H9 (cell line): Measurements from ENCODE around the gene ARPC1B. TPM values are rescaled to one million over a fixed set of nuclear protein-coding genes. Genes with fewer than 3 reads are reported as not detected.
A peak's percentile ranks its signal among the peaks of the same experiment; 100 is the strongest.

Experiments
- DNase-seq: peaks from one replicate; pipeline ENCODE4 v3.0.0-alpha.2; 2017
- H2AFZ ChIP-seq: one replicate; pipeline ENCODE4 v1.6.1; 2013; ENCODE audit warnings: mild to moderate bottlenecking, low read length, control low read depth, moderate library complexity
- H2AK5ac ChIP-seq: 2 replicates; pipeline ENCODE4 v1.6.1; 2013; ENCODE audit warnings: low read length, control low read depth, mixed read lengths; ENCODE audit not compliant: insufficient read length
- H2BK120ac ChIP-seq: one replicate; pipeline ENCODE4 v1.6.1; 2013; ENCODE audit warnings: low read depth, mild to moderate bottlenecking, low read length, control low read depth, inconsistent platforms; ENCODE audit not compliant: poor library complexity, severe bottlenecking
- H2BK12ac ChIP-seq: 2 replicates; pipeline ENCODE4 v1.6.1; 2013; ENCODE audit warnings: low read length, control low read depth, mixed read lengths, low read depth; ENCODE audit not compliant: insufficient read length
- H2BK15ac ChIP-seq: 2 replicates; pipeline ENCODE4 v1.6.1; 2013; ENCODE audit warnings: low read depth, low read length, control low read depth
- H2BK20ac ChIP-seq: one replicate; pipeline ENCODE4 v1.6.1; 2013; ENCODE audit warnings: low read depth, mild to moderate bottlenecking, low read length, control low read depth, inconsistent platforms; ENCODE audit not compliant: poor library complexity, severe bottlenecking
- H2BK5ac ChIP-seq: 2 replicates; pipeline ENCODE4 v1.6.1; 2013; ENCODE audit warnings: low read length, control low read depth, mixed read lengths; ENCODE audit not compliant: insufficient read length
- H3K14ac ChIP-seq: 2 replicates; pipeline ENCODE4 v1.6.1; 2013; ENCODE audit warnings: low read length, control low read depth; ENCODE audit not compliant: insufficient read depth
- H3K18ac ChIP-seq: 2 replicates; pipeline ENCODE4 v1.6.1; 2013; ENCODE audit warnings: low read depth, mild to moderate bottlenecking, mixed read lengths, low read length, control low read depth; ENCODE audit not compliant: insufficient read length
- H3K23ac ChIP-seq: 2 replicates; pipeline ENCODE4 v1.6.1; 2013; ENCODE audit warnings: low read length, control low read depth, mixed read lengths, low read depth; ENCODE audit not compliant: insufficient read length
- H3K23me2 ChIP-seq: 2 replicates; pipeline ENCODE4 v1.6.1; 2013; ENCODE audit warnings: low read depth, mild to moderate bottlenecking, mixed read lengths, low read length, control low read depth; ENCODE audit not compliant: insufficient read length, poor library complexity, severe bottlenecking
- H3K27ac ChIP-seq: 2 replicates; pipeline ENCODE4 v1.5.1; 2013; ENCODE audit warnings: low read length, control low read depth, mixed read lengths, low read depth; ENCODE audit not compliant: insufficient read length
- H3K27me3 ChIP-seq: 2 replicates; pipeline ENCODE4 v1.6.1; 2013; ENCODE audit warnings: low read length, control low read depth, inconsistent platforms; ENCODE audit not compliant: insufficient read depth
- H3K4ac ChIP-seq: 2 replicates; pipeline ENCODE4 v1.6.1; 2013; ENCODE audit warnings: low read depth, mild to moderate bottlenecking, control low read depth, inconsistent platforms, low read length, moderate library complexity
- H3K4me1 ChIP-seq: 2 replicates; pipeline ENCODE4 v1.6.1; 2013; ENCODE audit warnings: low read length, control low read depth, inconsistent platforms; ENCODE audit not compliant: insufficient read depth
- H3K4me2 ChIP-seq: 2 replicates; pipeline ENCODE4 v1.6.1; 2013; ENCODE audit warnings: low read length, control low read depth, mixed read lengths; ENCODE audit not compliant: insufficient read length, insufficient read depth
- H3K56ac ChIP-seq: 2 replicates; pipeline ENCODE4 v1.6.1; 2013; ENCODE audit warnings: low read depth, mild to moderate bottlenecking, mixed read lengths, low read length, control low read depth; ENCODE audit not compliant: insufficient read length
- H3K79me1 ChIP-seq: 2 replicates; pipeline ENCODE4 v1.6.1; 2013; ENCODE audit warnings: low read depth, mild to moderate bottlenecking, moderate library complexity, low read length, control low read depth, inconsistent platforms; ENCODE audit not compliant: insufficient read depth, poor library complexity, severe bottlenecking
- H3K79me2 ChIP-seq: 2 replicates; pipeline ENCODE4 v1.6.1; 2013; ENCODE audit warnings: low read length, control low read depth, inconsistent platforms; ENCODE audit not compliant: insufficient read depth
- H3K9ac ChIP-seq: 2 replicates; pipeline ENCODE4 v1.6.1; 2013; ENCODE audit warnings: low read length, control low read depth, mixed read lengths; ENCODE audit not compliant: insufficient read length; ENCODE audit errors: extremely low read depth
- H3K9me3 ChIP-seq: one replicate; pipeline ENCODE4 v1.6.1; 2013; ENCODE audit warnings: low read depth, low read length, inconsistent platforms; ENCODE audit not compliant: control insufficient read depth
- H3T11ph ChIP-seq: one replicate; pipeline ENCODE4 v1.6.1; 2013; ENCODE audit warnings: mild to moderate bottlenecking, low read length, control low read depth, inconsistent platforms
- H4K20me1 ChIP-seq: one replicate; pipeline ENCODE4 v1.6.1; 2013; ENCODE audit not compliant: control insufficient read depth, insufficient read length, insufficient read depth
- H4K5ac ChIP-seq: 2 replicates; pipeline ENCODE4 v1.6.1; 2013; ENCODE audit warnings: low read depth, mild to moderate bottlenecking, mixed read lengths, low read length, control low read depth; ENCODE audit not compliant: insufficient read length
- H4K8ac ChIP-seq: replicated peaks from 2 replicates; pipeline ENCODE4 v1.6.1; 2013; ENCODE audit warnings: low read length, control low read depth, mixed read lengths, low read depth; ENCODE audit not compliant: insufficient read length
- H4K91ac ChIP-seq: 2 replicates; pipeline ENCODE4 v1.6.1; 2013; ENCODE audit warnings: low read depth, mild to moderate bottlenecking, moderate library complexity, mixed read lengths, low read length, control low read depth; ENCODE audit not compliant: insufficient read length
- H3K27ac Mint-ChIP-seq, 3 experiments: 2 replicates in 2 of 3; 3 replicates in 1 of 3; pipeline ENCODE4 v1.8.0; 2020 to 2021; ENCODE audit warnings: mixed read lengths in 3 of 3, mild to moderate bottlenecking in 1 of 3, moderate library complexity in 1 of 3
- H3K27me3 Mint-ChIP-seq: 2 replicates; pipeline ENCODE4 v1.8.0; 2021; ENCODE audit warnings: low read depth, mild to moderate bottlenecking, moderate library complexity, mixed read lengths
- H3K36me3 Mint-ChIP-seq, 3 experiments: 2 replicates in 2 of 3; 3 replicates in 1 of 3; pipeline ENCODE4 v1.8.0; 2020 to 2021; ENCODE audit warnings: low read depth in 3 of 3, mixed read lengths in 3 of 3; ENCODE audit not compliant: insufficient read depth in 1 of 3
- H3K4me1 Mint-ChIP-seq, 2 experiments: 2 replicates each; pipeline ENCODE4 v1.8.0; 2020; ENCODE audit warnings: mixed read lengths in 2 of 2
- H3K4me3 Mint-ChIP-seq, 2 experiments: 2 replicates in 1 of 2; 3 replicates in 1 of 2; pipeline ENCODE4 v1.8.0; 2020 to 2021; ENCODE audit warnings: mild to moderate bottlenecking in 2 of 2, mixed read lengths in 2 of 2, moderate library complexity in 1 of 2
- H3K9me3 Mint-ChIP-seq, 2 experiments: 2 replicates in 1 of 2; 3 replicates in 1 of 2; pipeline ENCODE4 v1.8.0; 2020; ENCODE audit warnings: mild to moderate bottlenecking in 2 of 2, mixed read lengths in 2 of 2, moderate library complexity in 1 of 2
- CTCF ChIP-seq: fragments of 200-600 bp; sonication (generic); conservative IDR thresholded peaks from 3 replicates; pipeline ENCODE4 v1.8.0; 2021; ENCODE audit warnings: antibody characterized with exemption, mild to moderate bottlenecking
- WGBS: extraction: QIAGEN DNeasy Blood & Tissue Kit; methylation state at CpG from one replicate; pipeline ENCODE4 v1.1.7; 2013; ENCODE audit warnings: missing lambda C conversion rate, low lambda C conversion rate, mixed read lengths; ENCODE audit not compliant: insufficient read length; ENCODE audit errors: extremely low coverage; 5-methylcytosine and 5-hydroxymethylcytosine counted together
- total RNA-seq: library from RNA; stranded (reverse); gene quantifications from 2 replicates; pipeline ENCODE4 v1.2.1, GENCODE V29; 2021

ARPC1B gene
- total RNA-seq, 1 experiment from 2014 or later: 56.3 TPM

- no peak within 1 kb of the TSS for H3K23ac ChIP-seq
- H3K4me2 ChIP-seq: peak within 1 kb of the TSS; percentile 97
These were observed 64.3 kb downstream of the ARPC1B start, which contains the start of the genes CPSF4 and PTCD1 for GRCh38 chr7:99438573-99439480. CPSF4 (plus strand) TSS chr7:99438943; CDS start chr7:99439083, 140 bp downstream. PTCD1 (minus strand) TSS chr7:99438798; CDS start chr7:99435242, 3,556 bp downstream.

More at GRCh38 chr7:99438573-99439480, 64.3 kb downstream of the ARPC1B start, which contains the start of the genes CPSF4 and PTCD1:
- no peak within 1 kb of the TSS for H3K4ac ChIP-seq
- H3K9ac ChIP-seq: peak within 1 kb of the TSS; percentile 86
- peak within 1 kb of the TSS; percentile 98 to 99 for H3K4me3 Mint-ChIP-seq
- peaks cover 3% of the 10 kb centered on the region; the same call in 1 of the 2 replicates for H3K4me1 ChIP-seq
- peak within 1 kb of the TSS; percentile 89 for H3K14ac ChIP-seq
- H2BK20ac ChIP-seq: no peak within 1 kb of the TSS
- no peak within 1 kb of the TSS for H2AK5ac ChIP-seq
- peaks cover 11% of the 10 kb centered on the region; the same call in 1 of the 2 replicates for H3K79me2 ChIP-seq
- H3K4me1 Mint-ChIP-seq: peaks cover 16 to 29% of the 10 kb centered on the region in 2 experiments
- H4K5ac ChIP-seq: no peak within 1 kb of the TSS
- no CpG with 5 or more reads among the region's 89 CpGs for WGBS
- H3K23me2 ChIP-seq: peaks cover 7% of the 10 kb centered on the region
- H3K9me3 ChIP-seq: no peaks in the 10 kb centered on the region
- H3K27me3 Mint-ChIP-seq: no peaks in the 10 kb centered on the region
- no peak within 1 kb of the TSS for H4K8ac ChIP-seq
- no peak for TF ChIP-seq CTCF
- no peak within 1 kb of the TSS for H3K27ac ChIP-seq
- no peak within 1 kb of the TSS for H2BK5ac ChIP-seq
- no peak within 1 kb of the TSS for H3T11ph ChIP-seq
- H3K27me3 ChIP-seq: no peaks in the 10 kb centered on the region
- H4K91ac ChIP-seq: no peak within 1 kb of the TSS
- no peak within 1 kb of the TSS for H2BK12ac ChIP-seq
- no peak within 1 kb of the TSS for H2AFZ ChIP-seq
- no peak within 1 kb of the TSS for H3K56ac ChIP-seq
- H3K79me1 ChIP-seq: no peaks in the 10 kb centered on the region
- H3K36me3 Mint-ChIP-seq: peaks cover 26 to 49% (median 45%) of the 10 kb centered on the region in 3 experiments
- H4K20me1 ChIP-seq: no peaks in the 10 kb centered on the region
- H3K9me3 Mint-ChIP-seq: no peaks in the 10 kb centered on the region
- DNase-seq: peak; percentile 97
- H3K27ac Mint-ChIP-seq: peak within 1 kb of the TSS; percentile 96 to 99 (median 98)
- no peak within 1 kb of the TSS for H2BK120ac ChIP-seq
- H3K18ac ChIP-seq: peak within 1 kb of the TSS; percentile 83
- no peak within 1 kb of the TSS; the same call in 1 of the 2 replicates for H2BK15ac ChIP-seq
